HCT116 (cell line): Measurements from ENCODE around the gene FOXA2. TPM values are rescaled to one million over a fixed set of nuclear protein-coding genes. Genes with fewer than 3 reads are reported as not detected.

Source experiments
- ATAC-seq: fragments of 200-7000 bp; cut with Tn5 transposase; 2 replicates; pipeline ENCODE4 v1.9.1; 2020; ENCODE audit warnings: mild to moderate bottlenecking, moderate library complexity
- BruUV-seq: library from RNA; stranded (reverse); fragments of 400-500 nt; replicated peaks from 2 replicates; lab custom pipeline; 2021; lab: Mats Ljungman, UMichigan
- CTCF ChIA-PET: fragments of 300-600 bp; sonication (Branson Sonifier 250); formaldehyde crosslinking; loops from one replicate; lab custom pipeline; 2021; ENCODE audit warnings: antibody characterized with exemption; lab: Charles Lee
- POLR2A ChIA-PET: fragments of 300-600, 350-600 bp; sonication (Branson Sonifier 250); formaldehyde crosslinking; loops from one replicate; lab custom pipeline; 2021; ENCODE audit warnings: antibody characterized with exemption; lab: Charles Lee
- RAD21 ChIA-PET, 2 experiments: fragments of 300-600 bp; sonication (Branson Sonifier 250); formaldehyde crosslinking; loops; one replicate each; lab custom pipeline; 2023; ENCODE audit warnings: low total read pairs in 2 of 2; ENCODE audit not compliant: uncharacterized antibody in 2 of 2, unreplicated experiment in 2 of 2, low non-redundant PET in 1 of 2; lab: Charles Lee
- DNase-seq: peaks from one replicate; pipeline ENCODE4 v3.0.0-alpha.2; 2010; ENCODE audit warnings: low read depth, low spot score
- H2AFZ ChIP-seq: fragments of 200-600 bp; shearing (Covaris generic), sonication (generic); 2 replicates; pipeline ENCODE4 v1.6.1; 2017; ENCODE audit warnings: low read depth, mixed run types, mixed read lengths, antibody characterized with exemption, low read length; ENCODE audit not compliant: poor library complexity, severe bottlenecking
- H3K27ac ChIP-seq: 2 replicates; pipeline ENCODE4 v1.5.1; 2012; ENCODE audit warnings: low read depth, low read length
- H3K27me3 ChIP-seq: fragments of 200-600 bp; sonication (generic); 2 replicates; pipeline ENCODE4 v1.6.1; 2016; ENCODE audit warnings: mixed run types, low read length, mixed read lengths; ENCODE audit not compliant: insufficient read depth
- H3K36me3 ChIP-seq, 2 experiments: fragments of 200-500 bp in 1 of 2; fragments of 200-600 bp in 1 of 2; sonication (Bioruptor generic) in 1 of 2; sonication (generic) in 1 of 2; 2 replicates each; pipeline versions ENCODE4 v1.5.1 to v1.6.1; 2014 to 2016; ENCODE audit warnings: low read length in 2 of 2, inconsistent platforms in 1 of 2, mixed read lengths in 1 of 2, mixed run types in 1 of 2; ENCODE audit not compliant: insufficient read depth in 2 of 2, control insufficient read depth in 1 of 2
- H3K4me1 ChIP-seq, 2 experiments: fragments of 200-600 bp in 1 of 2; sonication (generic) in 1 of 2; 2 replicates each; pipeline versions ENCODE4 v1.5.1 to v1.6.1; 2012 to 2017; ENCODE audit warnings: low read length in 2 of 2, inconsistent platforms in 1 of 2, mild to moderate bottlenecking in 1 of 2, mixed read lengths in 1 of 2, mixed run types in 1 of 2, moderate library complexity in 1 of 2; ENCODE audit not compliant: insufficient read depth in 2 of 2, control insufficient read depth in 1 of 2
- H3K4me2 ChIP-seq: fragments of 200-600 bp; sonication (generic); 2 replicates; pipeline ENCODE4 v1.6.1; 2017; ENCODE audit warnings: mixed run types, low read length, mixed read lengths
- H3K4me3 ChIP-seq, 2 experiments: fragments of 200-600 bp in 1 of 2; sonication (generic) in 1 of 2; replicated peaks in 1 of 2; 2 replicates each; pipeline ENCODE4 v1.5.1; 2011 to 2016; ENCODE audit warnings: low read length in 2 of 2, control low read depth in 1 of 2, low read depth in 1 of 2, mild to moderate bottlenecking in 1 of 2, mixed read lengths in 1 of 2, mixed run types in 1 of 2
- H3K79me2 ChIP-seq: fragments of 200-600 bp; sonication (generic); 2 replicates; pipeline ENCODE4 v1.6.1; 2017; ENCODE audit warnings: mild to moderate bottlenecking, mixed run types, low read length, moderate library complexity, mixed read lengths; ENCODE audit not compliant: insufficient read depth
- H3K9ac ChIP-seq: fragments of 200-600 bp; sonication (generic); 2 replicates; pipeline ENCODE4 v1.6.1; 2016; ENCODE audit warnings: low read length, mixed read lengths
- H3K9me2 ChIP-seq: fragments of 200-600 bp; sonication (generic), shearing (Covaris generic); 2 replicates; pipeline ENCODE4 v1.6.1; 2017; ENCODE audit warnings: mixed run types, mild to moderate bottlenecking, moderate library complexity; ENCODE audit not compliant: insufficient read depth
- H3K9me3 ChIP-seq, 2 experiments: fragments of 200-500 bp in 1 of 2; fragments of 200-600 bp in 1 of 2; sonication (Bioruptor generic) in 1 of 2; sonication (generic) in 1 of 2; 2 replicates each; pipeline ENCODE4 v1.6.1; 2014 to 2017; ENCODE audit warnings: low read length in 2 of 2, mixed read lengths in 2 of 2, inconsistent platforms in 1 of 2, low read depth in 1 of 2, mild to moderate bottlenecking in 1 of 2, mixed run types in 1 of 2, moderate library complexity in 1 of 2; ENCODE audit not compliant: control insufficient read depth in 1 of 2, insufficient read depth in 1 of 2
- H4K20me1 ChIP-seq: fragments of 200-600 bp; sonication (generic), shearing (Covaris generic); 2 replicates; pipeline ENCODE4 v1.6.1; 2017; ENCODE audit warnings: mixed run types, mild to moderate bottlenecking, moderate library complexity; ENCODE audit not compliant: insufficient read depth
- CBX3 ChIP-seq: IDR thresholded peaks from 2 replicates; pipeline ENCODE4 v1.6.1; 2012; ENCODE audit warnings: low read depth
- CEBPB ChIP-seq: IDR thresholded peaks from 2 replicates; pipeline ENCODE4 v1.6.1; 2012; ENCODE audit warnings: low read depth
- CTCF ChIP-seq, 3 experiments: fragments of 200-600 bp in 1 of 3; sonication (generic) in 1 of 3; IDR thresholded peaks in 2 of 3; conservative IDR thresholded peaks in 1 of 3; 2 replicates each; pipeline ENCODE4 v1.5.1; 2012 to 2017; ENCODE audit warnings: low read depth in 2 of 3, low read length in 2 of 3, antibody characterized with exemption in 1 of 3, borderline replicate concordance in 1 of 3, control low read depth in 1 of 3, mild to moderate bottlenecking in 1 of 3, mixed read lengths in 1 of 3, mixed run types in 1 of 3, moderate library complexity in 1 of 3; ENCODE audit not compliant: insufficient read depth in 1 of 3
- EGR1 ChIP-seq: IDR thresholded peaks from 2 replicates; pipeline ENCODE4 v1.6.1; 2012; ENCODE audit warnings: low read depth
- ELF1 ChIP-seq: IDR thresholded peaks from 2 replicates; pipeline ENCODE4 v1.6.1; 2012; ENCODE audit warnings: low read depth, borderline replicate concordance
- EZH2 ChIP-seq: fragments of 200-600 bp; sonication (generic); IDR thresholded peaks from 2 replicates; pipeline ENCODE4 v1.6.1; 2017; ENCODE audit warnings: antibody characterized with exemption, mixed run types
- JUND ChIP-seq: IDR thresholded peaks from 2 replicates; pipeline ENCODE4 v1.6.1; 2012
- MAX ChIP-seq: IDR thresholded peaks from 2 replicates; pipeline ENCODE4 v1.6.1; 2012
- RAD21 ChIP-seq: IDR thresholded peaks from 2 replicates; pipeline ENCODE4 v1.6.1; 2012; ENCODE audit warnings: low read depth, mild to moderate bottlenecking
- REST ChIP-seq: IDR thresholded peaks from 2 replicates; pipeline ENCODE4 v1.6.1; 2012; ENCODE audit warnings: low read depth
- SIN3A ChIP-seq: IDR thresholded peaks from 2 replicates; pipeline ENCODE4 v1.6.1; 2012; ENCODE audit warnings: low read depth
- SP1 ChIP-seq: IDR thresholded peaks from 2 replicates; pipeline ENCODE4 v1.6.1; 2012; ENCODE audit warnings: low read depth
- SRF ChIP-seq: IDR thresholded peaks from 2 replicates; pipeline ENCODE4 v1.6.1; 2012; ENCODE audit warnings: low read depth
- TCF7L2 ChIP-seq: IDR thresholded peaks from 2 replicates; pipeline ENCODE4 v1.7.0; 2011; ENCODE audit warnings: borderline replicate concordance, inconsistent platforms; ENCODE audit not compliant: insufficient read depth, insufficient read length; ENCODE audit errors: extremely low read depth
- ZFX ChIP-seq: fragments of 450-650 bp; IDR thresholded peaks from 2 replicates; pipeline ENCODE4 v1.6.1; 2017
- ZNF274 ChIP-seq: fragments of 200-500 bp; sonication (Bioruptor generic); IDR thresholded peaks from 2 replicates; pipeline ENCODE4 v1.6.1; 2014; ENCODE audit warnings: mild to moderate bottlenecking, low read depth, low read length, inconsistent platforms
- intact Hi-C: fragments of 100-400 bp; cut with micrococcal nuclease; formaldehyde crosslinking; loops from 2 replicates; pipeline ENCODE4 v1.10.0; 2022
- total RNA-seq: library from RNA; stranded (reverse); gene quantifications from one replicate; pipeline ENCODE4 v1.2.1, GENCODE V29; 2021; ENCODE audit not compliant: unreplicated experiment

Gene FOXA2
- total RNA-seq, 1 experiment from 2014 or later, result 0.10 TPM

GRCh38 chr20:22545045-22545444, 39.3 kb downstream of the FOXA2 start:
- intact Hi-C loops, result no loop called here
- Histone ChIP-seq H3K9me2 (no peaks in the 10 kb centered on the region), H2AFZ (no peak overlapping the region), H4K20me1 (no peaks in the 10 kb centered on the region), H3K4me3 (no peak overlapping the region), H3K4me2 (no peak overlapping the region), H3K4me1 (no peaks in the 10 kb centered on the region), H3K27ac (no peak overlapping the region), H3K79me2 (no peaks in the 10 kb centered on the region), H3K27me3 (peaks cover 25% of the 10 kb centered on the region), H3K9ac (no peak overlapping the region), H3K36me3 (no peaks in the 10 kb centered on the region), H3K9me3 (no peaks in the 10 kb centered on the region)
- ATAC-seq (no peak), DNase-seq (no peak)
- no TSS peak for BruUV-seq
- ChIA-PET RAD21 (no interaction called here), POLR2A (no interaction called here), CTCF (no interaction called here)
- TF ChIP-seq RAD21 (no peak), JUND (no peak), EGR1 (no peak), REST (no peak), TCF7L2 (no peak), CEBPB (no peak), ZNF274 (no peak), CTCF (IDR thresholded peaks at IDR 0.05 in 2 of 3, conservative IDR thresholded peaks at IDR 0.05 in 1 of 3; ENCODE audit: borderline replicate concordance in 1 of 3, insufficient read depth in 1 of 3, low read depth in 2 of 3, low read length in 2 of 3) (no peak), SP1 (no peak), SRF (no peak), SIN3A (no peak), EZH2 (no peak), MAX (no peak), CBX3 (no peak), ZFX (no peak), ELF1 (no peak)
